Calu3 (cell line): ENCODE data around the gene AIG1. TPM values are rescaled to one million over a fixed set of nuclear protein-coding genes. Genes with fewer than 3 reads are reported as not detected.

ENCODE experiments used
- BruUV-seq: library from RNA; stranded (reverse); fragments of 400-500 nt; replicated peaks from 2 replicates; lab custom pipeline; 2021; lab: Mats Ljungman, UMichigan
- CTCF ChIA-PET: fragments of 300-600 bp; sonication (Branson Sonifier 250); formaldehyde crosslinking; loops from one replicate; lab custom pipeline; 2022; ENCODE audit warnings: antibody characterized with exemption; lab: Charles Lee
- DNase-seq: peaks from one replicate; pipeline ENCODE4 v3.0.0; 2022
- H3K27ac Mint-ChIP-seq: one replicate; pipeline ENCODE4 v1.8.0; 2022; ENCODE audit warnings: mixed read lengths; ENCODE audit not compliant: unreplicated experiment
- H3K27me3 Mint-ChIP-seq: one replicate; pipeline ENCODE4 v1.8.0; 2022; ENCODE audit warnings: mixed read lengths; ENCODE audit not compliant: unreplicated experiment
- H3K36me3 Mint-ChIP-seq: one replicate; pipeline ENCODE4 v1.8.0; 2022; ENCODE audit warnings: mild to moderate bottlenecking, moderate library complexity, mixed read lengths; ENCODE audit not compliant: insufficient read depth, unreplicated experiment
- H3K4me1 Mint-ChIP-seq: one replicate; pipeline ENCODE4 v1.8.0; 2022; ENCODE audit warnings: mild to moderate bottlenecking, low read depth, mixed read lengths; ENCODE audit not compliant: unreplicated experiment
- H3K4me3 Mint-ChIP-seq: one replicate; pipeline ENCODE4 v1.8.0; 2022; ENCODE audit warnings: mild to moderate bottlenecking, low read depth, moderate library complexity, mixed read lengths; ENCODE audit not compliant: unreplicated experiment
- H3K9me3 Mint-ChIP-seq: one replicate; pipeline ENCODE4 v1.8.0; 2022; ENCODE audit warnings: low read depth, mixed read lengths; ENCODE audit not compliant: unreplicated experiment
- CTCF ChIP-seq: fragments of 200-600 bp; IDR thresholded peaks from one replicate; pipeline ENCODE4 v1.8.0; 2022; ENCODE audit warnings: antibody characterized with exemption; ENCODE audit not compliant: unreplicated experiment
- intact Hi-C: fragments of 100-400 bp; cut with micrococcal nuclease; formaldehyde crosslinking; loops from one replicate; pipeline ENCODE4 v1.10.0; 2022; ENCODE audit not compliant: unreplicated experiment
- total RNA-seq: library from RNA; stranded (reverse); gene quantifications from 2 replicates; pipeline ENCODE4 v1.2.3, GENCODE V29; 2022

Gene AIG1
- total RNA-seq, 1 experiment from 2014 or later: 57.2 TPM

DNA sequence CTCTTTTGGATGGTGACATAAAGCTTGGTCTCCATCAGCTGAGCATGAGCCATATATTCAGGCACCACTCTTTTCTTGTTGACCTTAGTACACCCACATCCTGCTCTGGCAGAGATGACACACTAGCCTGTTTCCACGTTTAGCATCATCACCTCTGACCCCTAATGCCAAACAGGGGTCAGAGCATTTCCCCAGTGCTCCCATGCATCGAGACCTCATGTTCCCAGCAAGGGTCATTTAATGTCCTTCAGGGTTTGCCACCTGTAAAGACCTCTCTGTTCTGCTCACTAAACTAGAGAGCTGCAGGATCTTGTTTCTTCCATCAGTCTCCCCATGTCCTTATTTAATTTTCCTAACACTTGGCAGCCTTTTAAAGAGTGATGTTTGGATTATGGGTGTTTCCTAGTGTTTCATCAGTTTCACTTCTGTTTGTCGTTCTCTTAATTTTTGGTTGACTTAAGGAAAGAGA is 97.5 kb downstream of the AIG1 start:
- H3K9me3 Mint-ChIP-seq: no peaks in the 10 kb centered on the region
- H3K27ac Mint-ChIP-seq: no peak overlapping the region
- no peaks in the 10 kb centered on the region for H3K27me3 Mint-ChIP-seq
- no peak overlapping the region for H3K4me3 Mint-ChIP-seq
- intact Hi-C loops: no loop called here
- peaks cover 19% of the 10 kb centered on the region for H3K4me1 Mint-ChIP-seq
- DNase-seq: no peak
- CTCF ChIA-PET: interaction anchor here (0.6 kb wide), 1 partner anchor 9 kb away, joined by 8 read pairs; no protein-coding TSS in a partner anchor
- no TSS peak for BruUV-seq
- H3K36me3 Mint-ChIP-seq: no peaks in the 10 kb centered on the region
- TF ChIP-seq CTCF: no peak

DNA sequence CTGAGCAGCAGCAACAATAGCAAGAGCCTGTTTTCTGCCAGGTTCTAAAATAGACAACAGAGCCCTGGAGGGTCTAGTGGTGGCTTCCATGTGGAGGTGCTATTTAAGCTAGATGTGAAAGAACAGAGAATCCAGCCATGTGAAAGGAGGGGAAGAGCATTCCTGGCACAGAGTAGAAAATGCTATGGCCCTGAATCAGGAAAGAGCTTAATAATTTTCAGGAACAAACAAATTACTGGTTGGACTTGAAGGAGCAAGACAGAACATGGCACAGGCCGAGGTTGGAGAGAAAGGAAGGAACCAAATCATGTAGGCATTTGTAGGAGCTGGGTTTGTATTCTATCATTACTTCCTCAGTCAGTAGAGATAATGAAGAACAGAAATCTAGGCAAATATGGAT is 98.3 kb downstream of the AIG1 start:
- DNase-seq: no peak
- BruUV-seq: no TSS peak
- H3K9me3 Mint-ChIP-seq: no peaks in the 10 kb centered on the region
- no peak for TF ChIP-seq CTCF
- intact Hi-C loops: no loop called here
- H3K36me3 Mint-ChIP-seq: no peaks in the 10 kb centered on the region
- H3K27me3 Mint-ChIP-seq: no peaks in the 10 kb centered on the region
- no peak overlapping the region for H3K27ac Mint-ChIP-seq
- peaks cover 19% of the 10 kb centered on the region for H3K4me1 Mint-ChIP-seq
- no peak overlapping the region for H3K4me3 Mint-ChIP-seq
- CTCF ChIA-PET: interaction anchor here (0.6 kb wide), 1 partner anchor 10 kb away, joined by 8 read pairs; no protein-coding TSS in a partner anchor

DNA sequence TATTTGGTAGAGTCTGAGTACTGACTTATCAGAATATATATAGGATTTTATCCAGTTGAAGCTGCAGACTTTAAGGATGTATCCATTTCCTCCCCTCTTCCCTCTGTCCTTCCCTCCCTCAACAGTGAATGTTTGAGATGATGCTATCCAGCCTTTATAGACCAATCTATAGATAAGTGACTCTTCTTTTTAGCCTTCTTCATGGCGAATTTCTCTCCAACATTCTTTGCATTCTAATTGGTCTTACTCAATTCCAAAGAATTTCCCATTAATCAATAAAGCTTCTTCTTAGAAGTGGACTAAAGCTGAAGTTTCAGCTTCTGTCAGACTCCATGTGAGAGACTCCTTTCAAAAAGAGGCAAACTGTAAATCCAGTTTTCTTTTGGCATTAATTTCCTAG is 99.3 kb downstream of the AIG1 start:
- CTCF ChIA-PET: no interaction called here
- no peak for DNase-seq
- no peak overlapping the region for H3K27ac Mint-ChIP-seq
- TF ChIP-seq CTCF: no peak
- BruUV-seq: no TSS peak
- no peaks in the 10 kb centered on the region for H3K27me3 Mint-ChIP-seq
- H3K4me1 Mint-ChIP-seq: peaks cover 19% of the 10 kb centered on the region
- no peaks in the 10 kb centered on the region for H3K9me3 Mint-ChIP-seq
- H3K4me3 Mint-ChIP-seq: no peak overlapping the region
- H3K36me3 Mint-ChIP-seq: no peaks in the 10 kb centered on the region
- intact Hi-C loops: no loop called here

- CTCF ChIA-PET: no interaction called here
These were observed 99.9 kb downstream of the AIG1 start for GRCh38 chr6:143160439-143161220.

More at GRCh38 chr6:143160439-143161220, 99.9 kb downstream of the AIG1 start:
- BruUV-seq: no TSS peak
- intact Hi-C loops: no loop called here
- DNase-seq: no peak
- no peak for TF ChIP-seq CTCF
- Mint-ChIP-seq H3K27ac (no peak overlapping the region), H3K4me1 (peaks cover 19% of the 10 kb centered on the region), H3K27me3 (no peaks in the 10 kb centered on the region), H3K4me3 (no peak overlapping the region), H3K9me3 (no peaks in the 10 kb centered on the region), H3K36me3 (no peaks in the 10 kb centered on the region)
